Urinary bladder (tissue), 4 donors: ENCODE data around the gene TRPM2. TPM values are rescaled to one million over a fixed set of nuclear protein-coding genes. Genes with fewer than 3 reads are reported as not detected.

Source experiments
- DNase-seq: peaks from one replicate; pipeline ENCODE4 v3.0.0-alpha.2; 2015; ENCODE audit errors: extremely low spot score
- H3K27ac ChIP-seq: one replicate; pipeline ENCODE4 v1.5.1; 2013; ENCODE audit warnings: low read depth, mild to moderate bottlenecking, moderate library complexity
- H3K36me3 ChIP-seq: one replicate; pipeline ENCODE4 v1.6.1; 2013; ENCODE audit warnings: mild to moderate bottlenecking, moderate library complexity; ENCODE audit not compliant: insufficient read depth
- H3K4me1 ChIP-seq: one replicate; pipeline ENCODE4 v1.6.1; 2013; ENCODE audit warnings: mild to moderate bottlenecking, moderate library complexity; ENCODE audit not compliant: insufficient read depth
- H3K4me3 ChIP-seq: one replicate; pipeline ENCODE4 v1.5.1; 2013; ENCODE audit warnings: low read depth, low read length
- WGBS: extraction: QIAGEN DNeasy Blood & Tissue Kit; methylation state at CpG from one replicate; pipeline ENCODE4 v1.1.7; 2013; 5-methylcytosine and 5-hydroxymethylcytosine counted together
- polyA plus RNA-seq: library from polyadenylated mRNA; stranded (reverse); fragments of 200-250 nt; gene quantifications from one replicate; pipeline ENCODE4 v1.2.3, GENCODE V29; 2013
- small RNA-seq: library from RNA; depleted of rRNA; stranded (forward); fragments of <200 nt; gene quantifications from one replicate; pipeline ENCODE3, GENCODE V24; 2014
- total RNA-seq: library from RNA; depleted of rRNA; stranded (reverse); fragments of >200 nt; gene quantifications from one replicate; pipeline ENCODE4 v1.2.3, GENCODE V29; 2014
- donor health status: healthy with polysubstance abuse.
- donor health status: healthy.

TRPM2 gene
- total and polyA plus RNA-seq, 2 donors = 1.2 to 3.3 TPM

GRCh38 chr21:44483288-44484237 lies 130.1 kb downstream of the TRPM2 start:
- H3K36me3 ChIP-seq = no peaks in the 10 kb centered on the region
- WGBS = 75% methylated on average over 28 of the region's 28 CpGs
- H3K27ac ChIP-seq = no peak overlapping the region
- DNase-seq = no peak
- H3K4me3 ChIP-seq = no peak overlapping the region
- H3K4me1 ChIP-seq = no peaks in the 10 kb centered on the region

- 90% methylated on average over 43 of the region's 43 CpGs for WGBS
- Histone ChIP-seq H3K36me3 (no peaks in the 10 kb centered on the region), H3K4me1 (no peaks in the 10 kb centered on the region), H3K4me3 (no peak overlapping the region), H3K27ac (no peak overlapping the region)
- DNase-seq = no peak
These were observed 131.3 kb downstream of the TRPM2 start for GRCh38 chr21:44484498-44485253.

- H3K4me3 ChIP-seq = no peak overlapping the region
- DNase-seq = no peak
- H3K36me3 ChIP-seq = no peaks in the 10 kb centered on the region
- H3K4me1 ChIP-seq = no peaks in the 10 kb centered on the region
- no peak overlapping the region for H3K27ac ChIP-seq
- 63% methylated on average over 25 of the region's 25 CpGs for WGBS
These were observed 131.9 kb downstream of the TRPM2 start for GRCh38 chr21:44485254-44485793.

GRCh38 chr21:44485796-44486195 lies 132.4 kb downstream of the TRPM2 start:
- DNase-seq = no peak
- H3K4me3 ChIP-seq = no peak overlapping the region
- no peaks in the 10 kb centered on the region for H3K4me1 ChIP-seq
- no peak overlapping the region for H3K27ac ChIP-seq
- WGBS = 70% methylated on average over 10 of the region's 10 CpGs
- no peaks in the 10 kb centered on the region for H3K36me3 ChIP-seq

DNA sequence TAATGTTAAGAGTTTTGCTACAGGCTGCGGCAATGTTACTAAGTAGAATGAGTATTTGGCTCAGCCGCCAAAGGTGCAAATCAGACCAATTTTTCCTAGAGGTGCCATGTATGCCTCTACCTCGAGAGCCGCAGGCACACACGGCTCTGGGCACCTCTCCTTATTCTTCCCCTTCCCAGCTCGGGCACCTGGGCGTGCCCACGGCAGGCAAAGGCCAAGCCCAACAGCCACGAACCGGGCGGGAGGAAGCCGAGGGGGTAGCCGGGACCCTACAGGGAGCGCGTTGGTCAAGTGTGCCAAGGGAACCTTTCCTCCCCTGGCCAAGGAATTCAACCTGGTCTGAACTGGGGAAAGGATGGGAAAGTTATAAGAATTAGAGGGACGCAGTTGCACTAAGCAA lies 132.9 kb downstream of the TRPM2 start:
- no peaks in the 10 kb centered on the region for H3K36me3 ChIP-seq
- H3K27ac ChIP-seq = no peak overlapping the region
- H3K4me3 ChIP-seq = no peak overlapping the region
- no peak for DNase-seq
- WGBS = 87% methylated on average over 16 of the region's 16 CpGs
- H3K4me1 ChIP-seq = no peaks in the 10 kb centered on the region

GRCh38 chr21:44487831-44488230 lies 134.4 kb downstream of the TRPM2 start:
- no peaks in the 10 kb centered on the region for H3K36me3 ChIP-seq
- H3K4me1 ChIP-seq = no peaks in the 10 kb centered on the region
- H3K27ac ChIP-seq = no peak overlapping the region
- whole genome bisulfite sequencing = 24% methylated on average over 4 of the region's 4 CpGs
- no peak overlapping the region for H3K4me3 ChIP-seq
- DNase-seq = no peak

DNA sequence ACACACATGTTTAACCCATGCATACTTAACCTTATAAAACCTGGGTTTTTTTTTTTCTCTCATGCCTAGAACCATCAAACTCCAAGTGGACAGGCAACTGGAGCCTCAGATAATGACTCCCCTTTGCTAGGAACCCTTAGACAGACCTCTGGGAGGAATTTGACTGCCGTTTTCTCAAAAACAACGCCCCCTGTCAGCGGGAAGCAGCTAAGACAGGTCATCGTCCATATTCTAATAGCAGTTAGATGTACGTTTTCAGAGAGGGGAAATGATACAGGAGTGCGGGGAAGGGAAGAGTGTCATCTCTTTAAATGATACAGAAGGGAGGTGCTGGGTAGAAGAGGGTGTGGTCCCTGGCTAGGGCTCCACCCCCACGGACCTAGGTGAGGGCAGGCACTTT lies 136.5 kb downstream of the TRPM2 start:
- Histone ChIP-seq H3K36me3 (no peaks in the 10 kb centered on the region), H3K4me3 (no peak overlapping the region)
- WGBS = 35% methylated on average over 7 of the region's 7 CpGs

DNA sequence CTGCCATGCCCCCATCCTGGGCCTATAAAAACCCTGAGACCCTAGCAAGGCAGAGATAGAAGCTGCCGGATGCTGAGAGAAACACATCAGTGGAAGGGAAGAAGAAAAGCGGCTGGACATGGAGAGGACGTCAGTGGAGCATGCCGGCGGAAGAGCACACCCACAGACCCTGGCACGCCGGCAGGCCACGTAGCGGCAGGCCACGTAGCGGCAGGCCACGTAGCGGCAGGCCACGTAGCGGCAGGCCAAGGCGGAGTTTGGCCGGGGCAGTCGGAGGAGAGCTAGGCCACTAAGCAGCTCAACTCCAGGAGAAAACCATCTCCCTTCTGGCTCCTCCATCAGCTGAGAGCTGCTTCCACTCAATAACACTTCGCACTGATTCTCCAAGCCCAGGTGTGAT lies 137.0 kb downstream of the TRPM2 start:
- no peak for DNase-seq
- WGBS = 96% methylated on average over 19 of the region's 19 CpGs
- H3K4me1 ChIP-seq = no peaks in the 10 kb centered on the region
- H3K4me3 ChIP-seq = no peak overlapping the region
- H3K36me3 ChIP-seq = no peaks in the 10 kb centered on the region
- H3K27ac ChIP-seq = no peak overlapping the region

More for the DNA sequence above, 136.5 kb downstream of the TRPM2 start:
- H3K4me1 ChIP-seq = no peaks in the 10 kb centered on the region
- H3K27ac ChIP-seq = no peak overlapping the region
- no peak for DNase-seq

- Histone ChIP-seq H3K27ac (no peak overlapping the region), H3K4me3 (no peak overlapping the region), H3K36me3 (no peaks in the 10 kb centered on the region), H3K4me1 (no peaks in the 10 kb centered on the region)
- 87% methylated on average over 9 of the region's 9 CpGs for WGBS
- DNase-seq = no peak
These were observed 137.4 kb downstream of the TRPM2 start for GRCh38 chr21:44490816-44491215.

Small RNAs within 50 kb of the gene (small RNA-seq; reads per million reads assigned to genes)
- gene RF00285 = not detected

Other genes with a start within 250 kb of the TRPM2 start
- gene PWP2, start 246.2 kb upstream of the TRPM2 start, total RNA-seq = 9.2 TPM
- 8.6 TPM for gene PWP2, start 246.2 kb upstream of the TRPM2 start, polyA plus RNA-seq
- gene GATD3, start 219.9 kb upstream of the TRPM2 start, total RNA-seq = 20.9 TPM
- 52.0 TPM for gene GATD3, start 219.9 kb upstream of the TRPM2 start, polyA plus RNA-seq
- gene ICOSLG, start 112.7 kb upstream of the TRPM2 start, total RNA-seq = 2.7 TPM
- 1.3 TPM for gene ICOSLG, start 112.7 kb upstream of the TRPM2 start, polyA plus RNA-seq
- not detected for gene DNMT3L, start 91.7 kb upstream of the TRPM2 start, total RNA-seq
- not detected for gene DNMT3L, start 91.7 kb upstream of the TRPM2 start, polyA plus RNA-seq
- gene AIRE, start 67.7 kb upstream of the TRPM2 start, total RNA-seq = 0.11 TPM
- 0.03 TPM for gene AIRE, start 67.7 kb upstream of the TRPM2 start, polyA plus RNA-seq
- gene PFKL, start 53.6 kb upstream of the TRPM2 start, total RNA-seq = 74.8 TPM
- 116 TPM for gene PFKL, start 53.6 kb upstream of the TRPM2 start, polyA plus RNA-seq
- gene CFAP410, start 14.2 kb upstream of the TRPM2 start, total RNA-seq = 10.1 TPM
- gene CFAP410, start 14.2 kb upstream of the TRPM2 start, polyA plus RNA-seq = 43.7 TPM
- 1.5 TPM for gene LRRC3, start 101.9 kb downstream of the TRPM2 start, total RNA-seq
- gene LRRC3, start 101.9 kb downstream of the TRPM2 start, polyA plus RNA-seq = 4.1 TPM
- gene KRTAP10-1, start 186.6 kb downstream of the TRPM2 start, total RNA-seq = not detected
- not detected for gene KRTAP10-1, start 186.6 kb downstream of the TRPM2 start, polyA plus RNA-seq
- not detected for gene KRTAP10-2, start 197.9 kb downstream of the TRPM2 start, total RNA-seq
- gene KRTAP10-2, start 197.9 kb downstream of the TRPM2 start, polyA plus RNA-seq = not detected
- gene KRTAP10-3, start 205.2 kb downstream of the TRPM2 start, total RNA-seq = not detected
- not detected for gene KRTAP10-3, start 205.2 kb downstream of the TRPM2 start, polyA plus RNA-seq
- gene KRTAP10-4, start 220.1 kb downstream of the TRPM2 start, total RNA-seq = not detected
- gene KRTAP10-4, start 220.1 kb downstream of the TRPM2 start, polyA plus RNA-seq = not detected
- gene KRTAP10-5, start 227.0 kb downstream of the TRPM2 start, total RNA-seq = not detected
- gene KRTAP10-5, start 227.0 kb downstream of the TRPM2 start, polyA plus RNA-seq = not detected
- gene KRTAP10-6, start 238.9 kb downstream of the TRPM2 start, total RNA-seq = not detected
- gene KRTAP10-6, start 238.9 kb downstream of the TRPM2 start, polyA plus RNA-seq = not detected
- gene KRTAP10-7, start 247.0 kb downstream of the TRPM2 start, total RNA-seq = not detected
- gene KRTAP10-7, start 247.0 kb downstream of the TRPM2 start, polyA plus RNA-seq = not detected